Neural progenitor cell (in vitro differentiated cells): ENCODE data around the gene MAMSTR.

Experiments
- EZH2phosphoT487 ChIP-seq: fragments of 200-600 bp; sonication (generic); IDR thresholded peaks from 2 replicates; pipeline ENCODE4 v1.6.1; 2017; ENCODE audit warnings: antibody characterized with exemption
- TF ChIP-seq, protein P1 (sequence below): fragments of 200-600 bp; sonication (generic); IDR thresholded peaks from 2 replicates; pipeline ENCODE4 v1.5.1; 2017; ENCODE audit warnings: antibody characterized with exemption, mild to moderate bottlenecking

DNA sequence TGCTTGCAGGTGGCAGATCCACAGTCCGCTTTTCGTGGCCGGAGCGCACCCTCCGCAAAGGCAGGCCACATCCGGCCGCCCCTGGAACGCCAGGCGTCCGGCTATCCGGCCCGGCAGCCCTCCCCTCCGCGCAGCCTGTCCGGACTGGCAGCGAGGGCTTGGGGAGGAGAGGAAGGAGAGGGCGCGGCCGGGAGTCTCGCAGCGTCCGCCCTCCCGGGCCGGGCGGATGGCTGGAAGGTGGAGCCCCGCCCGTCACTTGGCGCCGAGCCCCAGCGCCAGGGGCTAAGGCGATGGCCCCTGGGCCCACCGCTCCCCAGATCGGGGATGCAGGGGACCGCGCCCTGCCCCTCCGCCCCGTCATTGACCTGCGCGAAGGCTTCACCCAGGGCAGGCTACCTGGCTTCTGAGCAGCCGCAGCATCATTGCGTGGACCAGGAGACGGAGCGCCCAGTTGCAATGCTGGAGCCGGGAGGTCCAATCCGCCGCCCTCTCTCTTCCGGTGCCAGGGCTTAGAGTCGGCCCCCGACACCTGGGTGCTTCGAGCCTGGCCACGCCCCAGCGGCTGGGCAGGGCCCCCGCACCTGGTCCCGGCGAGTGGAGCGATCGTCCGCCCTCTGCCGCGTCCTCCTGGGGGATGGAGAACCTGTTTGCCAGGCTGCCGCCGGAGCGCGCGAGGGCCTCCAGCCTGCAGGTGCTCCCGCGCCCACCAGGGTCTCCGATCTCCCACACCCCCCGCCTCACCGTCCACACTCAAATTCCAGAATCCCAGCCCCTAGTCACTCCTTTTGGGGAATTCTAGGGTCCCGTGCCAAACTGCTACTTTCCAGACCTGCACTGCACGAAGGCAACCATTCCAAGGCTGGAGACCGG is 33.2 kb upstream of the MAMSTR start, which contains the start of gene FUT1:
- TF ChIP-seq EZH2phosphoT487: no peak
- TF ChIP-seq, protein P1, sequence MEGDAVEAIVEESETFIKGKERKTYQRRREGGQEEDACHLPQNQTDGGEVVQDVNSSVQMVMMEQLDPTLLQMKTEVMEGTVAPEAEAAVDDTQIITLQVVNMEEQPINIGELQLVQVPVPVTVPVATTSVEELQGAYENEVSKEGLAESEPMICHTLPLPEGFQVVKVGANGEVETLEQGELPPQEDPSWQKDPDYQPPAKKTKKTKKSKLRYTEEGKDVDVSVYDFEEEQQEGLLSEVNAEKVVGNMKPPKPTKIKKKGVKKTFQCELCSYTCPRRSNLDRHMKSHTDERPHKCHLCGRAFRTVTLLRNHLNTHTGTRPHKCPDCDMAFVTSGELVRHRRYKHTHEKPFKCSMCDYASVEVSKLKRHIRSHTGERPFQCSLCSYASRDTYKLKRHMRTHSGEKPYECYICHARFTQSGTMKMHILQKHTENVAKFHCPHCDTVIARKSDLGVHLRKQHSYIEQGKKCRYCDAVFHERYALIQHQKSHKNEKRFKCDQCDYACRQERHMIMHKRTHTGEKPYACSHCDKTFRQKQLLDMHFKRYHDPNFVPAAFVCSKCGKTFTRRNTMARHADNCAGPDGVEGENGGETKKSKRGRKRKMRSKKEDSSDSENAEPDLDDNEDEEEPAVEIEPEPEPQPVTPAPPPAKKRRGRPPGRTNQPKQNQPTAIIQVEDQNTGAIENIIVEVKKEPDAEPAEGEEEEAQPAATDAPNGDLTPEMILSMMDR: peak; percentile 44
